HPDE6-E6E7 (cell line): ENCODE results near the gene CTAGE8.
"Not testable (repeated sequence)": the region's sequence is repeated elsewhere in the genome, so short reads cannot be mapped to it uniquely, and the experiment has no call there.

Source experiments
- DNase-seq: peaks from one replicate; pipeline ENCODE4 v3.0.0; 2011; ENCODE audit warnings: missing footprints; ENCODE audit errors: extremely low spot score

The CTAGE8 gene

GRCh38 chr7:144269188-144269587 is at the start of gene CTAGE8:
Gene CTAGE8 (minus strand): TSS chr7:144269288. CDS start chr7:144269250, 38 bp downstream.
- not testable (repeated sequence) for DNase-seq

GRCh38 chr7:144317537-144317936 is 48.4 kb upstream of the CTAGE8 start:
- not testable (repeated sequence) for DNase-seq

GRCh38 chr7:144311872-144312469 is 42.9 kb upstream of the CTAGE8 start, which contains the start of gene OR2A1:
Gene OR2A1 (plus strand): TSS chr7:144312419. CDS start chr7:144318125, 5,706 bp downstream.
- not testable (repeated sequence) for DNase-seq

- not testable (repeated sequence) for DNase-seq
Observed at GRCh38 chr7:144311218-144311617, 42.1 kb upstream of the CTAGE8 start.

GRCh38 chr7:144309702-144310101 is 40.6 kb upstream of the CTAGE8 start:
- not testable (repeated sequence) for DNase-seq

- DNase-seq, result not testable (repeated sequence)
Observed at GRCh38 chr7:144305156-144305555, 36.1 kb upstream of the CTAGE8 start.

GRCh38 chr7:144303607-144304006 is 34.5 kb upstream of the CTAGE8 start:
- DNase-seq, result not testable (repeated sequence)

- DNase-seq, result not testable (repeated sequence)
Observed at GRCh38 chr7:144302578-144303303, 33.7 kb upstream of the CTAGE8 start.

GRCh38 chr7:144293794-144294499 is 24.9 kb upstream of the CTAGE8 start:
- DNase-seq, result not testable (repeated sequence)

- DNase-seq, result not testable (repeated sequence)
Observed at GRCh38 chr7:144292384-144293161, 23.5 kb upstream of the CTAGE8 start.

- not testable (repeated sequence) for DNase-seq
Observed at GRCh38 chr7:144291607-144292006, 22.5 kb upstream of the CTAGE8 start.

- DNase-seq, result not testable (repeated sequence)
Observed at GRCh38 chr7:144287171-144287784, 18.2 kb upstream of the CTAGE8 start.

GRCh38 chr7:144283716-144284115 is 14.6 kb upstream of the CTAGE8 start:
- not testable (repeated sequence) for DNase-seq

- not testable (repeated sequence) for DNase-seq
Observed at GRCh38 chr7:144282490-144282889, 13.4 kb upstream of the CTAGE8 start.

GRCh38 chr7:144281981-144282380 is 12.9 kb upstream of the CTAGE8 start:
- not testable (repeated sequence) for DNase-seq

- not testable (repeated sequence) for DNase-seq
Observed at GRCh38 chr7:144280010-144280409, 10.9 kb upstream of the CTAGE8 start.

GRCh38 chr7:144275281-144275680 is 6.2 kb upstream of the CTAGE8 start:
- not testable (repeated sequence) for DNase-seq

- DNase-seq, result not testable (repeated sequence)
Observed at GRCh38 chr7:144264692-144265091, 4.4 kb downstream of the CTAGE8 start, which contains the start of gene OR2A7. Gene OR2A7 (minus strand): TSS chr7:144264792. CDS start chr7:144259628, 5,164 bp downstream.

GRCh38 chr7:144262128-144262527 is 7.0 kb downstream of the CTAGE8 start:
- not testable (repeated sequence) for DNase-seq

- not testable (repeated sequence) for DNase-seq
Observed at GRCh38 chr7:144259067-144259466, 10.0 kb downstream of the CTAGE8 start.

GRCh38 chr7:144256112-144256511 is 13.0 kb downstream of the CTAGE8 start:
- DNase-seq, result no peak
